Glomerular endothelial cell (primary cell): ENCODE results near the gene SCARB1. TPM values are rescaled to one million over a fixed set of nuclear protein-coding genes. Genes with fewer than 3 reads are reported as not detected.

Experiments
- DNase-seq: peaks from one replicate; pipeline ENCODE4 v3.0.0-alpha.2; 2011; ENCODE audit warnings: low read depth, low spot score; ENCODE audit errors: extremely low read depth
- total RNA-seq: library from RNA; depleted of rRNA; stranded (reverse); fragments of >200 nt; gene quantifications from 2 replicates; pipeline ENCODE4 v1.2.3, GENCODE V29; 2015

Gene SCARB1
- total RNA-seq, 1 donor from 2014 or later: 32.4 TPM

DNA sequence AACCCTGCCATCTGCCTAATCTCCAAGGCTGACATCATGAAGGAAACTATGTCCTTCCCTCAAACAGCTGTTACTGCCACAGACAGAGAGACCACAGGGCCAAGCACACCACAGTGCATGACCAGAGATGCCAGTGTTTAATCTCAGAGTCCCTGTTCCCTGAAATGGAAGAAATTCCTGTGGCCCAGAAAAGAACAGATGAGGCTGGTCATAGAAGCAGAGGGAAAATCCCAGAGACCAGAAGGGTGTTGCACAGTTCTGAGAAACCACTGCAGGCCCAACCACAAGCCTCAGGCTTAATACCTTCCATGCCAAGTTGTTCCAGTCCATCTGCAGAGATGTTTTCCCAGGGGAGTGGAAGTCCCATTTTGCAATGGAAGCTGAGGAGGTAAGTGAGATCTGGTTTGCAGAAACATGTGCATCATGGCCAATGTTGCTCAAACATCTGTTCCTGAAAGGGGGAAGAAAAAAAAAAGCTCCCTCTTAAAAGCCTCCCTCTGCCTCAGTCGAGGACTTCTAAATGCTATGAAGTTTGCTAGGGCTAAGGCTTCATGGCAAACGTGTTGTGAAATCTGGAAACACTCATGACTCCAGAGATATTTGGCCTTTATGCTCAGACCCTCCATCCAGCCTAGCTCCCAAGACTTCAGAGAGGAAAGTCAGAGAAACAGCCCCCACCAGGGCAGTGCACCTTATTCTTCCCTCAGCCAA lies 98.6 kb downstream of the SCARB1 start:
- no peak for DNase-seq

DNA sequence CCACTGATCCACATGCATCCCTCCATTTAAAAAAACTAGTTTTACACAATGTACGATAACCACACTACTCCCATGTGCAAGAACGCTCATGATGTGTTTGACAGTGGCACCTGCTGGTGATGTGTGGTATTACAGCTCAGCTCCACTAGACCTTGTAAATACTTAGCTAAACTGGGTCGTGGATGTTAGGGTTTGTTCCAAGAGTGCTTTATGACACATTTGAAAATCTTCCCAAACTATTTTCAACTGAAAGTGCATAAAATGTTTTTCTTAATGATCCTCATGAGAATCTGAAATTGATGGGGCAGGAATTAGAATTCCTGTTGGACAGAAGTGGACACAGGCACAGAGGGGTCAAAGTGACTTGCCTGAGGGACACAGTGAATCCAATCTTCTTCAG lies 99.2 kb downstream of the SCARB1 start:
- no peak for DNase-seq

DNA sequence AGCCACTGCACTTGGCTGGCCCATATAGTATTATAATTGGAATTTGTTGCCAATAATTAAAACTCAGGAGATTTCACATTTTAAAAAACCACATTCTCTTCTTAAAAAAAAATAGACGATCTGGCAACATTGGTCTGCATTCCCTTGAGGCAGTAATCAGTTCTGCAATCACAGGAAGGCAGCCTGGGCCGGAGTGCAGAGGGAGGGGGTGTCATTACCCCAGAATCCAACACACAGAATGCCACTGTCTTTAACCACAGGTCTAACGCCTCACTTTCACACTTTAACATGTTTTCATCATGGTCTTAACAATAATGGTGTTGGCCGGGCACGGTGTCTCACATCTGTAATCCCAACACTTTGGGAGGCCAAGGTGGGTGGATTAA lies 100.1 kb downstream of the SCARB1 start:
- no peak for DNase-seq

DNA sequence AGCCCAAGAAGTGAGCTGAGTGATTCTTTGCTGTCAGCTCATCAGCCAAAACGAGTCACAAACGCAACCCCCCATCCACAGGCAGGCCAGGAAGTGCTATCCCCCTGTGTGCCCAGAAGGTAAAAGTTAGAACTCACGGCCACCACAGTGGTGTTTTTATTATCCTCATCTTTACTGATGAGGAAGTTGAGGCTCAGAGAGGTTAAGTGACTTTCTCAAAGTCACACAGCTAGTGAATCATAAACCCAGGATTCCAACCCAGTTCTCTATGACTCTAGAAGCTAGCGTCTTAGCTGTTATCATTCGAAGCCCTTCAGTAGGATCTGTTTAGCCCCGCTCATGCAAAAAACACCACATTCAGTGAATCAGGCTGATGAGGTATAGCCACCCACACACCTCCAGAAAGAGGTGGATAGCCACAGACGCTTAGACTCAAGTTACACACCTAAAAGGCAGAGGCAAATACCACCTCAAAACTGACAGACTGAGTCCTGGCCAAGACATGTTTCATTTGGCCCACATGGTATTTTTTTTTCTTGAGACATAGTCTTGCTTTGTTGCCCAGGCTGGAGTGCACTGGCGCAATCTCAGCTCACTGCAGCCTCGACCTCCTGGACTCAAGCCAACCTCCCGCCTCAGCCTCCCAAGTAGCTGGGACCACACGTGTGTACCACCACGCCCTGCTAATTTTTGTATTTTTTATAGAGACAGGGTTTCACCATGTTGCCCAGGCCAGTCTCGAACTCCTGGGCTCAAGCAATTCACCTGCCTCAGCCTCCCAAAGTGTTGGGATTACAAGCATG lies 100.7 kb downstream of the SCARB1 start:
- no peak for DNase-seq

DNA sequence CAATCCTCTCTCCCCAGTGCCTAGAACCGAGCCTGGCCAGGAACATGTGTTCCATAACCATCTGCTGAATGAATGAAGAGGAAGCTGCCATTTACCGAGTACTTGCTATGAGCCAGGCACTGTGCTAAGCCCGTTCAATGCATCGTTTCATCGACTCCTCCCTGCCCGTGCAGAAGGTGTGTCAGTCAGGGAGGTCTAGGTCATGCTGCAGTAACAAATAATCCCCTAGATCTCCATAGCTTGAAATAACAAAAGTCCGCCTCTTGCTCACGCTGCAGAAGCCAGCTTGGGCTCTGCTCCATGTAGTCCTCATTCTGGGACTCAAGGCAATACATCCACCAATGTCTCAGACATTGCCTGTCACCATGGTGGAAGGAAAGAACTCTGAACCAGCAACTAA lies 101.3 kb downstream of the SCARB1 start:
- no peak for DNase-seq

DNA sequence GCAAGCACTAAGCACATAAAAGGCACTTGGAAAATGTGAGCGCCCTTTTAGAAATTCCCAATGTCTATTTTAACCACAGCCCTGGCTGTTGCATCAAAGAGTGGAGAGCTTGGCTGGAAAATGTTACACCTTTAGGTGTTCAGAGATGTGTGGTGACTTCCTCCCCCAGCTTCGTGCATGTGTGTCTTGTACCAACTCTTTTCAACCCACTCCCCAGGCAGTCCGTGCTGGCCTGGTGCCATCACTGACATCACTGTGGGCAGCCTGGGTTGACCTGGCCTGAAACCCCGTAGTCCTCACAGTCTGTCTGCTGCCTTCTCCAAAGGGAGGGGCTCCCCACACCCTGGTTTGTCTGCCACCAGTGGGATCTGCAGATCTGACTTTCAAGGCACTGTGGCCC lies 101.8 kb downstream of the SCARB1 start:
- DNase-seq: no peak

DNA sequence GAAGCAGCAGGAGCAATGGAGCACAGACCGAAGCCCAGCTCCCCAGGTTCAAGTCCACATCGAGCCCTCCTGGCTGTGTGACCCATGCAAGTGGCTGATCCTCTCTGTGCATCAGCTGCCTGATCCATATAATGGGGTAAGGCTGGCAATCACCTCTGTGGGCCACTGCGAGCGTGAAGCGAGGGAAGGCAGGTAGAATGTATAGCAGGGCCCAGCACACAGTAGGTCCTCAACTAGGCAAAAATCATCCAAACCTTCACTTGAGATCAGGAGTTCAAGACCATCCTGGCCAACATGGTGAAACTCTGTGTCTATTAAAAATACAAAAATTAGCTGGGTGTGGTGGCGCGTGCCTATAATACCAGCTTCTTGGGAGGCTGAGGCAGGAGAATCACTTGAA lies 102.6 kb downstream of the SCARB1 start:
- DNase-seq: no peak

DNA sequence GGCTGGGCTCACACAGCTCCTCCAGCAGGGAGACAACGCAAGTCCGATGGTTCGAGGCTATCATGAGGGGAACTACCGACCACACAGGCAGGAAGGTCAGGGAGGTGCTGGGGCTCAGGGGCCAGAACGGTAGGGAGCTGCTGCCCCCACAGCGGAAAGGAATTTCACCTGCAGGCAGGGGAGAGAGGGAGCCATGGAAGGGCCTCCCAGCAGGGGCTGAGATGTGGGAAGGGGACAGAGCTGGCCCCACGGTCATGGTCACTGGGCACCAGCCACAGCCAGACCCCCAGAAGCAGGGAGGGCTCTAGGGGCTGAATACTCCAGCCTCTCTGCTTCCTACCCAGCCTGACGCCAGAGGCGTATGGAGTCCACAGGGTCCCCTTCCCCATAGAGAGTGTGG lies 103.1 kb downstream of the SCARB1 start:
- no peak for DNase-seq

DNA sequence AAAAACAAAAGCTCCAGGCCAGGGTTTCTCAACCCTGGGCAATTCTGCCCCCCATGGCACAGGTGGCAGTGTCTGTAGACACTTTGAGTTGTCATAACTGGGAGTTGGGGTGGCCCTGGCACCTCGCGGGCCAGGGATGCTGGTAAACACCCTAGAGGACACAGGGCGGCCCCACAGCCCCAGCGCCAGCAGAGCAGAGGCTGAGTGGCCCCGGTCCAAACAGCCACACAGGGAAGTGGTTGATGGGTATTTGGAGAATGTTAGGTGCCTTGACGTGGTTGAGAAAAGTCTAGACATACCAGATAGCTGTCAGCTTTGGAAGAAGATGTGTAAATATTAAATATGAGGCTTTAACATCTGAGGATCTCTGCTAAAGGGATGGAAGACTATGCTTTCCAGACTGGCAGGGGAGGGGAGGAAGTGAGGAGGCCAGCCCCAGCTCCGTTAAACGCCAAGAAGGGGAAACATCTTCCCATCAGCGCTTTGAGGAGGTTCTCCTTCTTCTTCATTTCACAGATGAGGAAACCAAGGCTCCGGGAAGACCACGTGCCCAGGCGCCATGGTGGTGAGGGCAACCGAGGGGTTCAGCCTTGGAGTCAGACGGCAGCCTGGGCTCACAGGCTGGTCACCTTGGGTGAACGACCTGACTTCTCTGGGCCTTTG lies 103.7 kb downstream of the SCARB1 start:
- DNase-seq: no peak

DNA sequence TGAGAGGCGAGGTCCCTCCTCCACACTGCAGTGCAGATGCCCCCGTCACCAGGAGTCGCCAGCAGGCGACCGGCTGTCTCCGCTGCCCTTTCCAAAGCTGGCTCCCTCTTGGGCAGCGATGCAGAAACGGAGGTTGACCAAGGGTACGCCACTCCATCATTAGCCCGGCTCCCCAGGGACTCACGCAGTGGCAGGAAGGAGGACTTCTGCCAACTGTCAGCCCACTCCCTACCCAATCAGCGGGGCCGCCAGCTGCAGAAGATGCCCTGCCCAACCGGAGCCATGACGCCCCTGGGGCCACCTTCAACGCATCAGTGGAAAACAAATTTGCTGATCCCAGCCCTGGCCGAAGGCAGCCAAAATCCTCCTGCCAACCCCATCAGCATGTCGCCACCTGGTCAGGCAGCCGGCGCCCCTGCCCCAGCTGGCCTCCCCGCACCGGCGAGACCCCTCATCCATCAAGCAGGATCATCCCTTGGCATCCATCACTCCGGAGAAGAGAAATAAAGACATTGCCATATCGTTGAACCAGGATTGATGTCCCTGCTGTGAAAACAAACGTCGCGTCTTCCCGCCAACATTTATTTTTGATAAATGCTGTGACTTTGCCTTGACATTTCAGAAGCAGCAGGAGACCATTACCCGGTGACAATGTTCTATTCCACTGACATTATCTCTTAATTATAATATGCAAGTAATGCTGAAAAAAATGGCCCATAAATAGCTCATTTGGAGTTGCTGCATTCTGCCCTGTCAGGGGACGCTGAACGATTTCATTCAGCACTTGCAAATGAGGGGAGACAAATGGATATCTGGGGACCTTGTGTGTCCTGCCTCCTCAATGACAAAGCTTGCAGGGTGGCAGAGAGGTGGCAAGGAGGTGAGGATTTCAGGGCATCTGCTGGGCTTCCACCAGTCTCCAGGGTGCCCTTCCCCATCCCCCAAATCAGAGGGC lies 105.1 kb downstream of the SCARB1 start:
- DNase-seq: no peak

DNA sequence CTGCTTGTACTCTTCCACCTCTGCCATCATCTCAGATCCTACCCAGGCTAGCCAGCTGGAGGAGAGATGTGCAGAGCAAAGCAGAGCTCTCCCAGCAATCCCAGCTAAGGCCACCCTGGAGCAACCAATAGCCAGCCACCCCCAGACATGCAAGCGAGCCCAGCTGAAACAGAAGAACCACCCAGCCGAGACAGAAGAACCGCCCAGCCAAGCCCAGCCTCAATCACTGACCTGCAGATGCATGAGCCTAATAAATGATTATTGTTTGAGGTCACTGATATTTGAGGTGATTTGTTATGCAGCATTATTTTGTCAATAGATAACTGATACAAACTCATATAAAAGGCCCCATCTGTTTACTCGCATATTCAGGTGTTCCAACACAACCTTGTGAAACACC lies 106.3 kb downstream of the SCARB1 start:
- no peak for DNase-seq

DNA sequence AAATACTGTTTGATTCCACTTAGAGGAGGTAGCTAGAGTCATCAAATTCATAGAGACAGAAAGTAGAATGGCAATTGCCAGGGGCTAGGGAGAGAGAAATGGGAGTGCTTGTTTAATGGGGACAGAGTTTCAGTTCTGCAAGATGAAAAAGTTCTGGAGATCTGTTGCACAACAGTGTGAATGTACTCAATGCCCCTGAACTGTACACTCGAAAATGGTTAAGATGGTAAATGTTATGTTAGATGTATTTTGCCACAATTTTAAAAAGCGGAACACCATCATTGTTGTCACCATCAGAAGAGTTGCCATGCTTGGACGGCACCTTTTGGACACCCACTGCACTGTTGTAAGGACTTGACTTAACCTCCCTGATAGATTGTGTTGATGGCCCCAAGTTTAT lies 106.9 kb downstream of the SCARB1 start:
- DNase-seq: no peak

DNA sequence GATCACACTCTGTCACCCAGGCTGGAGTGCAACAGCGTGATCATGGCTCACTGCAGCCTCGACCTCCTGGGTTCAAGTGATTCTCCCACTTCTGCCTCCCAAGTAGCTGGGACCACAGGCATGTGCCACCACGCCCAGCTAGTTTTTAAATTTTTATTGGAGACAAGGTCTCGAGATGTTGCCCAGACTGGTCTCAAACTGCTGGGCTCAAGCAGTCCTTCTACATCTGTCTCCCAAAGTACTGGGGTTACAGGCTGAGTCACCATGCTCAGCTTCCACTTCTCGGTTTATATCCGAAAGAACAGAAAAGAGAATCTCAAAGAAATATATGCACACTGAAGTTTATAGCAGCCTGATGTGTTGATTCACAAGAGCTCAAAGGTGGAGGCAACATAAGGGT lies 107.5 kb downstream of the SCARB1 start:
- DNase-seq: no peak

DNA sequence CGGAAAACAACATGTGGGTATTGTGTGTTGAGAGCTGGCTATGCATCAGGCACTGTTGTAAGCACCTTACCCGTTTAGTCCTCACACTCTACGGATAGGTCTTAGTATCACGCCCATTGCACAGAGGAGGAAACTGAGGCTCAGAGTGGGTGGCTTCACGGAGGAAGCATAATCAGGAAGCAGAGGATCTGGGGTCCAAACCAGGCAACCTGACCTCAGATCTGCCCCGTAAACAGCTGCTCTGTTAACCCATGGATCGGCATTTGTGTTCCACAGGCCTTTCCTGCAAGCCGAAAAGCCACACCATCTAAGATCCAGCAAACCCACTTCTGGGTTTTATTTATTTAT lies 107.9 kb downstream of the SCARB1 start:
- no peak for DNase-seq

DNA sequence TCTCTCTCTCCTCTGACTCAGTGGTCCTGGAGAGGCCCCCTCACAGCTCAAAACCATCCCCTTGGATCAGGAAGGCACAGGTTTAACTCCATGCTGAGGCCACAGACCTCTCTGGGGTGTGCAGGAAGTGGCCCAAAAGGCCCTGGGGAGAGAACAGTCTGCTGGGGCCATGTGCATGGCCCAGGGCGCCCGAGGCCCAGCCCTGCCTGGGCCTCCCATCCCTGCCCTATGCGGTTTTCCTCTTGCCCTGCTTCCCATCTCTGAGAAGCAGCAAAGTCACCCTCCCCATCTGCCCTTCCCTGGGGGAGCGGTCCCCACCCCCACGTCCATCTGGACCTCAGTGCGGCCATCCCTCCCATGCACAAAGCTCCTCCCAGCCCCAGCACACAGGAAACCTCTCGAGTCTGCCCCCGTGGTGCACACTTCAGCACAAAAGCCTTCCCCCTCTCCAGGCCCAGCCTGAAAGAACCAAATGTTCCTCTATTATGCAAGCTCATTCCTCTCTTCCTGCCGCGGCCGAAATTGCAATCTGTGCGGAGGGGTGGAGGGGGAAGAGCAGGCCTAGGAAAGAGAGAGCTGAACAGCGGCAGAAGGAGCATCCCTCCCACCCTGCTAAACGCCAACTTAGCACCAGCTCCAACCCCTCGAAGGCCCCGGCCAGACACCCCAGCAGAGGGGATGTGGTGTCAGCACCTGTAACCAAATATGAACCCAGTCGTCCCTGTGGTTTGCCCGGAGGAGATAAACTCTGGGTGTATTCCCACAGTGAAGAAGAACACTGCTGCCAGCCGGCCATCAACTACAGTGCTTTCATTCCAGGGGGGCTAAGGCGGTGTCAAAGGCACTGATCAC lies 108.5 kb downstream of the SCARB1 start:
- no peak for DNase-seq

DNA sequence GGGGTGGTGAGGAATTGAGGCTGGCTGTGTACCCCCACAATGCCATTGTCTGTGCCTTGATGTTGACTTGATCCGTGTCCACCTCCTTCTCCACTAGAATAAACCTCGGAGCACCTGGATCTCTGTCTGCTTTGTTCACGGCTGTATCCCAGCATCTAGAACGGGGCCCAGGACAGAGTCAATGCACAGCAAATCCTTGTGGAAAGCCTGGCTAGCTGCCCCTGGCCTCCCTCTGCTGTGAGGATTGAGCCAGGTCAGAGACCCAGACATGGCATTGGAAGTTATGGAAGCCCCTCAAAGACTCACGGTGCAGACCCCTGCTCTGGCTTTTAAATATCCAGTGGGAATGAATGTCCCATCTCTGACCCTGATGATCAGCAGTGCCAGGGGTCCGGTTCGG lies 109.2 kb downstream of the SCARB1 start:
- no peak for DNase-seq

DNA sequence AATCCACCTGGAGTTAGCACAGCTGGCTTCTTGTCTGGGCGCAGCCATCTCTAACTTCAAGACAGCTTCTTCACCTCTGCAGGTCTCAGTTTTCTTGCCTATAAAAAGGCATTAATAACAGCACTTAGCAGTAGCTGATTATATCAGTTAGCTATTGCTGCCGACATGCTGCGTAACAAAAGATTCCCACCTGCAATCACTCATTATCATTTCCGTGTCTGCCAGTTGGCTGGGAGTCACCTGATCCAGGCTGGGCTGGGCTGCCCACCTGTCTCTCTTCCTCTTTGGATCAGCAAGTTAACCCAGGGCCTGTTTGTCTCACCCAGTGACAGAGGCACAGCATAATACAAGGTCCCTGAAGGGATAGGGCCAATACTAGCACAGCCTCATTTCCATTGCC lies 109.7 kb downstream of the SCARB1 start:
- no peak for DNase-seq

DNA sequence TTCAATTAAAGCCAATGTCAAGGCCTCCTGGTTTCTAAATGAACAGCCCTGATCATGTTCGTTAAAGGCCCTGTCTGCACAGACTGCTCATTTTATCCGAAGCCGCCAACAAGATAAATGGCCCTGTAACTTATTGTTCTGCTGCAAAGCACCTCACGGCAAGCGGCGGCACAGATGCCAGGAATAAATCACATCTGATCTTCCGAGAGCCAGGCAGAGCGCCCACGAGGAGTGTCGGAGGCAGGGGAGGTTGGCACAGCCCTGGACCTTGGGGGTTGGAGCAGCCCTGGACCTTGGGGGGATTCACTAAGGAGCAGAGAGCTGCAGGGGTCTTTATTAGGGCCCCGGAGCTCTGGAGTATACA lies 110.5 kb downstream of the SCARB1 start:
- DNase-seq: no peak

DNA sequence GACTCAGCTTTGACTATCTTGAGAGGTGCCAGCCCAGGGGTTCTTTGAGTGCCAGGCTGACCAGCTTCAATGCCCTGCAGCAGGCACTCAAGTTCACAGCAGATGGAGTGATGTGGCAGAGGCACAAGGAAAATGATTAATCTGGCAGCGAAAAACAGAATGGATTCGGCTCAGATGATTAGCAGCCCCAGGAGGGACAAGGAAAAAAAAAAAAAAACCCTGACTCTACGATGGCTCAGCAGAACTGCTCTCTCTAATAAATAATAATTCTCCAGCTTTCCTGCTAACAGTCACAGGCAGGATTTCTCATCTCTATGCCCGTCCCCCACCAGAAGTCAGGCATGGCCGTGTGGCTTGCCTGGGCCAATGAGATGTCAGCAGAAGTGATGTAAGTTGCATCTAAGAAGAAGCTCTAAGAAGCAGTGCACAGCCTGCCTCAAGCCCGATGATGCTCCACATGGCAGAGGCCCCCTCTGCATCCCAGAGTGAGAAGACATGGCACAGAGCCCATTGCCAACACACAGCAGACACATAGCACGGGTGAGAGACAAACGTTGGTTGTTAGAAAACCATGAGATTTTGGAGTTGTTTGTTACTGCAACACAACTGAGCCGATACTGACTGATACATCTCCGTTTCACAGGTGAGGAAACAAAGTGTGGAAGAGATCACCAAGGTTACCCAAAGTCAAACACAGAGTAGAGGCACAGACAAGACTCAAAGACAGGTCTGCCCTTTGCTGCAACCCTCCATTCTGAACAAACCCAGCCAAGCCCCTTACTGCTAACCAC lies 111.0 kb downstream of the SCARB1 start:
- DNase-seq: no peak
